HG03342 (cell line): Measurements from ENCODE around the gene ETV3.
"Not testable (repeated sequence)": the region's sequence is repeated elsewhere in the genome, so short reads cannot be mapped to it uniquely, and the experiment has no call there.

ENCODE experiments used
- ATAC-seq: cut with Tn5 transposase; IDR thresholded peaks from one replicate; pipeline ENCODE4 v1.9.1; 2021; ENCODE audit warnings: mild to moderate bottlenecking, moderate library complexity; ENCODE audit not compliant: unreplicated experiment

The ETV3 gene

DNA sequence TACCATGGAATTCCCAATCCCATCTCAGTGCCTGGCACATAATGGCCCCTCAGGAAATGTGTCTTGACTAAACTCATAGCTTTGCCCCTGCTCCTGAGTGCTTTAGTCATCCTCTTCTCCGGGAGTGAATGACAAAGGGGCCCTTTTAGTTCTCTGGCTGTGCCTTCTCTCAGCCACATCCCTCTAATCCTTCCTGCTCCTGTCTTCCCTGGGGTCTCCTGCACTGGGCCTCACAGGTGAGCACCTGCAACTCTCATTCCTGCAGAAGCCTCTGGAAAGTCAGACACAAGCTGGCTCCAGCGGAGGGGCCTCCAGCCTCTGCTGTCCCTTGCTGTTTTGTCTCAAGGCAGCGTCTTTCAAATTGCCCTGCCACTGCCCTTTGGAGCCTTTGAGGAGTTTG, 24.6 kb downstream of the ETV3 start:
- ATAC-seq: no peak

DNA sequence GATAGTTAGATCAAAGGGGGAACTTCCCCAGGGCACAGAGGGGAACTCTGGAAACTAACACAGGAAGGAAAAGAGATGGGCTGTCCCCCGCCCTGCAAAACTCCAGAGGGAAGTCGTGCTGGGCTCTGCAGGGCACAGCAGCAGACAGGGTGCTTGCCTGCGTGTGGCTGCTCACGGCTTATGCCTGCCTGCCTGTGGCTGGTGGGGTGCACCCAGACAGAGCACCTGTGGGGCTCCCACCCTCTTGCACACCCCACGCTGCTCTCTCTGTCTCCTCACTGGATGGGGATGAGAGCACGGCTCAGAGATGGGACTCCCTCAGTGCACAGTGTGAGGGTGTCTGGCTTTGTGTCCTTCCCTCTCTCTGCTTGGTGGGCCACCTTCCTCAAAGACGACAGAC, 25.1 kb downstream of the ETV3 start:
- ATAC-seq: no peak

DNA sequence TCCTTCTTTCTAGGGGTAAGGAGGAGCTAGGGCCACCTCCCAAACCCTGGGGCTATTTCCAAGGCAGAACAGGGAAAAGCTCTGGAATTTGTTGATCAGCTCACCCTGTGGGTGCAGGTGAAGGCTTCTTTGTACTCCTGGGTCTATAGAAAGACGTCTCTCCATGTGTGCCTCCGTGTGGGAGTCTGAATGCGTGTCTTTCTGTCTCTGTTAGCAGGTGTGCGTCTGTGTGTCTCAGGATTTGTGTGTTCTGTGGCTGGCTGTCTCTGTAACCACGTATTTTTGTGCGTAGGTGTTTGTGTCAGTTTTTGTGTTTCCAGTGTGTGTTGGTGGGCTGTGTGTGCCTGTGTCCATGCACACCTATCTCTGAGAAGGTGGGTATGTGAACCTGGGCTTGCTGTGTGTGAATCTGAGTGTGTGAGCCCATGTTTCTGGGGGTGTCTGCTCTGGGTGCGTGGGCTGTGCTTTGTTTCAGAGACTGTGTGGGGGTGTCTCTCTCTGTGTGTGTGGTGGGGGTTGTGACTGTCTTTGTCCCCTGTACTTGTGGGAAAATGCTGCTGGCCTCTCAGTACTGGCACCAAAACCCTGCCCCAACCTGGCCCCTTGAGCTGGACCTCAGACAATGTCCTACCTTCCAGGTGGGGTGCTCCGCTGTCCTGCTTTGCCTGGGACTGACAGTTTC, 25.9 kb downstream of the ETV3 start:
- no peak for ATAC-seq

DNA sequence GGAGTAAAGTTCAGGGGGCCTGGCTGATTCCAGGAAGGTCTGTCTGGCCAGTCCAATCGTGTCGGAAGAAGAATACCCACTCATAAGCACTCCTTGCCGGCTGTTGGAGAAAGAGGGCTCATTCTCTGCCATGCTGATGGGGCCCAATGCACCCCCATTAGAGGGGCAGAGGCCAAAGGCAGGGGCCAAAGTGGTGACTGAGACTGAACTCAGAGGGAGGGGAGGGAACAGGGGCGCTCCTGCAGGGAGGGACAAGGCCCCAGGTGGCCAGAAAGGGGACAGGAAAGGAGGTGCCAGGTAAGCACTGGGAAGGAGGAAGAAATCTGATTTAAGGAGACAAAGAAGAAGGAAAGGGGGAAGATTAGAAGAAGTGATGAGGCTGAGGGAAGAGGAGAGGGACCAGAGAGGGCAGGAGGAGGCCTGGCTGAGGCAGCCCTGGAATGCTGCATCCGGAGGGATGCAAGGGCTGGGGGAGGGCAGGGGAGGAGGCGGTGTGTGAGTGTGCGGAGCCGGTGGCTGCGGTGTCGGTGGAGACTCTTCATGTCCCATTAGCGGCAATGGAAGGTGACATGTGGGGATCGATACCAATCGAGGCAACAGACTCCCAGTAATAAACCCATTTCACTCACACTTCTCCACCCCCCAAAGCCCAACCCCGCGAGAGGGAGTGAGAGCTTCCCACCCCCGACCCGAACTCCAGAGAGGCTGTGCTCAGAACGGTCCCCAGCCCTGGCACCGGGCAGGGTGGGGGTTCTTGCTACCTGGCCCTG, 26.6 kb downstream of the ETV3 start:
- ATAC-seq: no peak

DNA sequence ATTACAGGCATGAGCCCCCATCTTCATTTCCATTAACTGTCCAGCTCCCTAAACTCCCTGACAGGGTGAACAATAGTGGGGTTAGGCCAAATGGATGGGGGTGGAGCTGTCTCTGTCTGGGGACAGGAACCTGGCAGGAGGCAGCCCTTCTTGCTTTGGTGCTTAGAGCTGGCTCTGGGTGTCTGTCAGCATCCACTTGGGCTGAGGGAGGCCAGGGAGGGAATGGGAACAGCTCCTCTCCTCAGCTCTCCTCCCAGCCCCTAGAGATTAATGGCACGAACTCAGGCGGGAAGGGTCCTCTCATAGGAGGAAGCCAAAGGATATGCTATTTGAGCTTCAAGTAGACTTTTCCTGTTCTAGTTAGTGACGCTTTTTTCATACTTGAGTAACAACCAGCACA, 27.5 kb downstream of the ETV3 start:
- no peak for ATAC-seq

DNA sequence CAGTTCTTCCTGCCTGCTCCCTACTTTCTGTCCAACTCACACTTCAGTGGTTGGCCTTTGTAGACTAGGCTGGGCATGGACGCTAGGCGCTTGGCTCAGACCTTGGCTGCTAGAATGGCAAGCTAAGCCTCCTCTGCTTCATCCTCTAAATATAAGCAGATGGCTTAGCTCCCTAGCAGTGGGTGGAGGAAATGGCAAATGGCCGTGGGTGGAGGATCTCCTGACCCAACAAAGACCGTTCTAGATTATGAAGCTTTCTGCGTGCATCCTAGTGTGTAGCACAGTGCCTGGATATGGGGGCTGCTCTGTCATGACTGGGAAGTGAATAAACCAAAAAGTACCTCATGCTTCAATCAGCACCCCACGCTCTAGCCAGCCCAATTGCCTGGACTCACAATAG, 28.2 kb downstream of the ETV3 start:
- ATAC-seq: no peak

DNA sequence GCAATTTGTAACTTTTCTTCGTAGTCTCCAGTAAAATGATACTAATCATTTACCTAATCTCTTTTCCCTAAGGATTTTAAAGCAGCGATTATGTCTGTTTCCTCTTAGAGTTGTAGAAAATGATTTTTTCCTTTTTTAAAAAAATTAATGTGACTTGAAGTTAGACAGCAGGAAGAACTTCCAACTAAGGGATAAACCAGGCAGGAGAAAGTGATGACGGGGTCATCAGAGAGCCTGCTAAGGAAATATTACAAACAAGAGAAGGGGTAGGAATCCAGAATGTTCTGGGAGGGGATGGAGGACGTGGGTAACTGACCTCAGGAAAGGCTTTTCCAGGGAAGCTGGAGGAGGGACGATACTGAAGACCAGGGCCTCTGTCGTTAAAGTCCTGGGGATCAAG, 29.7 kb downstream of the ETV3 start:
- no peak for ATAC-seq

DNA sequence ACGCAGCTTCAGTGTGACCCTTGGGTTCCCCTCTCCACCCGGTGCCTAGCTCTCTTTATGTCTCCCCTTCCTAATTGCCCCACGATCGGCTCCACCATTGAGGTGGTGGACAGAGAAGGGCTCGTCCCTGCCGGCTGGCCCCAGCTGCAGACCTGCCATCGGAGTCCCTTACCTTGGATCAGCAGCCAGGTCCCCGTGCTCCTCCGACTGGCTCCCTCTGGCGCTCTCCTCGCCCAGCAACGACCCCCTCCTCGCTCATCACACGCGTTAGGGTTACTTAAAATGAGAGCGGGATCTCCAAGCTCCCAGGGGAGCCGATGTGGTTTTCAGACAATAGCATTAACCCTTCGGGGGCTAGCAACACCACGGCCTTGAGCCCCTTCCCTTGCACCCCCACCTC, 30.5 kb downstream of the ETV3 start:
- ATAC-seq: no peak

DNA sequence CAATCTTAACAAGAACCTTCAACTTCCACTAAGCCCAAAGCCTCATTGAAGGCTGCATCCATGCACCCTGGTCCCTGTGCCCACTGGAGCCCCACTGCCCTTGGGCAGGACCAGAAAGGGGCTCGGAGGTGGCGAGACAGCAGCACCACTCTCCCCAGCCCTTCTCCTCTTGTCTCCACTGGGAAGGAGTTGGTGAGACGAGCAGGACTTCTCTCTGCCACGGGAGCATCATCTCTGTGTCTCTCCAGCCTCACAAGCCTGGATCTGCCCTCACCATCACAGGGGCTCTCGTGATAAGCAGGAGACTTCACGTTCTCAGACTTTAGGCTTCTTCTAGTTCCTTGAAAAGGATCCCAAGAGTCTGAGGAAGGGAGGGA, 31.4 kb downstream of the ETV3 start:
- ATAC-seq: no peak

DNA sequence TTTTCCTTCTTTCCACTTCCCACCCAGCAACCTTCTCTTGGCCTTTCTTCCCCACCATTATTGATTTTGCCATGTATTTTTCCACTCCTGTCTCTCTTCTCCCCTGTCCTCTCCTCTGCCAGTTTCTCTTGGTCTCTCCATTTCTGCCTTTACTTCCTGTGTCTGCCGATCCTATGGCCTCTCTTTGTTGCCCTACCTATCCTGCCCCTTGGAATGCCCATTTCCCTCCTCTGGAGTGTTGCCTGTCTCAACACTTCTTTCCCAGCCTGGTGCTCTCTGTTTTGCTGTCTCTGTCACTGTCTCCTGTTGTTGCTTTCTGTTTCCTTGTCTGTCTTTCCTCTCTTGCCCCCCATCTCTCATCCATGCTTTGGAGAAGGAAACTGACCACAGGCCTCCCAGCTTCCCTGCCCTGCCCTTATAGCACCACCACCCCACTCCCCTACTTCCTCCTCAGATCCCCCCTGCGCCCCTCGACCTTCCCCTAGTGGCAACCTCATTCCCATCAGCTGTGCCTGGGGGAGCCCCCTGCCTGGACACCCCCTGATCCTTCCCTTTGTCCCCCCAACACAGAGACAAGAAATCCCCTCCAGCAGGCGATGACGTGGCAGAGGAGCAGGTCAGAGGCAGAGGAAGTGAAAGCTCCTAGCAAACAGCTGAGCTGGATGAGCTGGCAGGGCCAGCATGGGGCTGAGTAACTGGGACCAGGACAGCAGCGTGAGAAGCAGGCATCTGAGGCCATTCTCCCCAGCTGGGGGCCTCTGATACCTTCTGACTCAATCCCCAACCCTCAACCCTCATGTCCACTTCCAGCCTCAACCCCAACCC, 32.0 kb downstream of the ETV3 start:
- peak; percentile 89 for ATAC-seq

DNA sequence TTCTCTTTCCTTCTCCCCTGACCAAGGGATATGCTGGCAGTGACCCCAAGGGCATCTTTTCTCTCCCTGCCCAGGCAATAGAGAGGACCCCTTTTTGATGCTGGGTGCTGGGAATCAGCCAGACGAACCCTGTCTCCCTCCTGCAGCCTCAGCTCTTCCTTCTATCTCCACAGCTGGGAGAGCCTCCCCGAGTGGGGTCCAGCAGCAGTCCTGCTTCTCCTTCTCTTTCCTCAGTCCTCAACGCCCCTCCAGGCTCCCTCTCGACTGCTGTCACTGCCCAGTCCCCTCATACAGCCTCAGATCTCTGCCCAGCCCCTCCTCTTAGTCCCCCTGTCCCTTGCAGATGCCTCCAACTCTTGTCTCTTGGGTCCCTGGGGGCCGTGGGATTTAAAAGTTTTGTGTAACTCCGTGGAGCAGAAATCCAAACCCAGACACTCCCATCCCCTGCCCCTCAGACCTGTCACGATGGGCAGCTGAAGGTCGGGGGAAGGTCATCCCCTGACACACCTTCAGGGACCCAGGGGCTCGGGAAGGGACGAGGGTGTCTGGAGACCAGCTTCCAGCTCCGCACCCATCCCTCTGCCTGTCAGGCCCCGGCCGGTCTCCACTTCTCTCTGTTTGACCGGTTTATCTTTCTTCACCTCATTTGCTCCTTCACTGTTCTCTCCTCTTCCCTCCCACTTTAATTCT, 32.8 kb downstream of the ETV3 start:
- no peak for ATAC-seq

DNA sequence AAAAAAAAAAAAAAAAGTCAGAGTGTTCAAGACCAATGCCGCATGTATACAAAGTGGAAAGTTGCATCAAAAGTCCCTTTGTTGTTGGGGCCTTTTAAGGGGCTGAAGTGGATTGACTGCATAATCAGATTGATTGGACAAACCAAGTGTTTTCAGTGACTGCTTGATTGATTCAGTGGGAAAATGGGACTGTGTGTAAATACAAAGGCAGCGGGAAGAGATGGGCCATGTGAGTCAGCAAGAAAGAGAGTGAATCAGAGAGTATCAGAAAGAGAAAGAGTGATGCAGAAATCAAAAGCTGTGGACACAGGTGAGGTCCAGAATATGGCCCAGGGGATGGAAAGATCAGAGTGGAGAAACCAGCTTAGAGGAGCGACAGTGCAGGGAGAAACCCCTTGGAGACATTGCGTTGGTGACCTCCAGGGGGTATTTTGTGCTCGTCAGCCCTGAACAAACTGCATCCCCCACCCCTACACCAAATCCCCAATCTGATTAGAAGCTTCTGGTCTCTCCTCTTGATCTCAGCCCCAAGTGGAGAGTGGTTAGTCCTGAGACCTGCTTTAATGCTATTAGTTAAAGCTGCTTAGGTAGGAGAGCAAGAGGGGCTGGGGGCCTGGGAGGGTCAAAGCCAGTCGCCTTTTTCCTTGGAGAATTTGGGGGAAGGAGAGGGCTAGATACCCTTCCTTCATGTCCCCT, 33.4 kb downstream of the ETV3 start:
- no peak for ATAC-seq

DNA sequence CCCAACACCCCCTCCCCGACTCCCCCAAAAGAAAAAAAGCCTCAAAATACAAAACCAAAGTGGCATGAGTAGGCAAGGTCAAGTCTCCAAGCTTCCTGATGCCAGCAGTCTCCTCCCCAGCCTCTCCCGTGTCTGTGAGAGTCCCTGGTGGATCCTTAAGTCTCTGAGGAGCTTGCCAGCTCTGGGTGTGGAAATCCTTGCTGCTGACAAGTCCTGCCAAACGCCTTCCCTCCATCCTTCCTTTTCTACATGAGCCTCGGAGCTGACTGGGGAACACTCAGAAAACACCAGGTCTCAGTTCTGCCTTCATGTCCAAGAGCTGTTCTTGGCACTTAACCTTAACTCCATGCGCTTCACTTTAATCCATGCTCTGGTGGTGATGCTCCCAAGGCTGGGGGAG, 34.9 kb downstream of the ETV3 start:
- no peak for ATAC-seq

DNA sequence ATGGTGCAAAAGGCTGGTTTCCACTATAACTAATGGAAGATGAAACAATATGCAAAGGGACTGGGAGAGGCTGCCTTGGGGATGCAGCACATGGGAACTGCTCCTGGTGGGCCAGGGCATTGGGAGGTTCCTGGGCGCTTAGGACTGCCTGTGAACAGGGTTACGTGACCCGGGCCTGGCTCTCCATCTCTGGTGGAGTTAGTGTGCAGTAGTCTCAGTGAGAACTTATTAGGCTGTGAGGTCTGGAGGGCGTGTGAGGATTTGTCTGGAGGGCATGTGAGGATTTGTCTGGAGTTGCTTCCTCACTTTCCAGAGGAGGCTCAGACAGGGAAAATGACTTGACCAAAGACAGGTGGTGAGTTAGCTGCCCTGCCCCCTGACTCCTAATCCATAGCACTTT, 37.0 kb downstream of the ETV3 start:
- ATAC-seq: no peak

DNA sequence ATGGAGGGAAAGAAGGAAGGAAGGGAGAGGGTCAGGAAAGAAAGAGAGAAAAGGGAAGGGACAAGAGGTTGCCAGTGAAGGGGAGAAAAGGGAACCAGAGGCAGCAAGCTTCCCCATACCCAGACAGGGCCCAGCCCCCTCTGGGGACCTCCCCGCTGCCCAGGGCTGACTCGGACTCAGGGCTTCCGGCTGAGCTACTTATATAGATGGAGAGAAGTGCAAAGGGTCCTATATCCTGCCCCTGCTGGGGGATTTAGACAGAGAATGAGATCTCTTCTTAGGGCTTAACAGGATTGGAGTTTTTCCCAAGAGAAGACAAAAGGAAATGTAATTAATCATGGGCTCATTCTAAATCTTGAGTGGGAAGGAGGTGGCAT, 38.6 kb downstream of the ETV3 start, which contains the start of gene ETV3L:
ETV3L (minus strand) TSS at position 176 of the 377 bp plus-strand sequence. CDS start 285 bp downstream, outside the sequence.
- ATAC-seq: no peak

DNA sequence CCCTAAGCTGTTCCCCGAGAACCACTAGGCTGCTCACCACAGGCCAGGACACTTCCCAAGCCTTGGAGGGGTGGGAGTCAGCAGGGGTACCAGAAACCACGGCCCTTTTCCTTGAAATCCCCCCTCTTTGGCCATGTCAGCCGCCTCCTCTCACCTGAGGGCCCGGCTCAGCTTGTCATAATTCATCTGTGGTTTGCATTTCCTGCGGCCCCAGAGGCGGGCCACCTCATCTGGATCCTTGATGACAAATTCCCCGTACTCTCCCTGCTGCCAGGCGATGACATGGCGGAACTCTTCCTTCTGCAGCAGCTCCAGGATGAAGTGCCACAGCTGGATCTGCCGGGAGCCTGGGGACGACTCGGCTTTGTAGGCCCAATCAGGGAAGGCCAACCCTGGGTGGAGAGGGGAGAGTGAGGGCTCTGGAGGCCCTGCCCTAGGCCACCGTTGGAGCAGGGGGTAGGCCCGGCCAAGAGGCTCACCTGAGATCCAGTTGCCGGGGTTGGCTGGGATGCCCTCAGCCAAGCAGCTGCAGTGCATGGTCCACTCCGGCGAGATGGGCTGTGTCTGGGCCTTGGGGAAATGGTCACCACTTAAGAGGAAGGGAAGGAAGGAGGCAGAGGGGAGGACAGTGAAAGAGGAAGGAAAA, 39.1 kb downstream of the ETV3 start:
- ATAC-seq: not testable (repeated sequence)

DNA sequence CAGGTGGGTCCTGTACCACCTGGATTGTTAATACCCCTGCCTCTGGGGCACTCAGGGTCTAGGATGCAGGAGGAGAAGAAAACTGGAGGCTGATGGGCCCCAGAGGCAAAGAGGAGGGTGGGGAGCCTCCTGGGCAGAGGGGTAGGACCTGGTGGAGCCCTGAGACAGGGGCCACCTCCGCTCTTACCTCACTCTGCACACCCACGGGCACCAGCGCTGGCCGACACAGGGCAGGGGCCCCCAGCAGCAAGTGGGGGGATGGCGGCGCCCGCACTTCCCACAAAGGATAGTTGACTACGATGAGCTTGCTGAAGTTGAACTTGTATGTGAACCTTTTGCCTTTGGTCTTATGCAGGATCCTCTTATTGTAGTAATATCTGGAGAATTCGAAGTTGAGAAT, 39.7 kb downstream of the ETV3 start:
- ATAC-seq: no peak

DNA sequence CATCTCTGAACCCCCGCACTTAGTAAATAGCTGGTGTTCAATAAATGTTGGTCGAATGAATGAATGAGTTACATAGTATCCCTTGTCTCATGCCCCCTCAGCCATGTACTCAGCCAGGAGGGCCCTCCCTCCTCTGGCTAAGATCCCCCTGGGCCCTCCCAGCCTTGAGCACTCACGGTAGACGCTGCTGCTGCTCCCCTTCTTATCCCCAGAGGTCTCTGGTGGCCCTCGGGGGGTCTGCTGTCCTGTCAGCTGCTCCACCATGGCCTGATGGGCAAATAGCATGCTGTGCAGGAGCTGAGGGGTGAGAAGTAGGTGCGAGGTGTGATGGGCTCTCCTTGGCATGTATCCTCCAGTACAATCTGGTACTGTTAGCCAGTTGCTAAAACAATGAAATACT, 40.5 kb downstream of the ETV3 start:
- ATAC-seq: no peak

DNA sequence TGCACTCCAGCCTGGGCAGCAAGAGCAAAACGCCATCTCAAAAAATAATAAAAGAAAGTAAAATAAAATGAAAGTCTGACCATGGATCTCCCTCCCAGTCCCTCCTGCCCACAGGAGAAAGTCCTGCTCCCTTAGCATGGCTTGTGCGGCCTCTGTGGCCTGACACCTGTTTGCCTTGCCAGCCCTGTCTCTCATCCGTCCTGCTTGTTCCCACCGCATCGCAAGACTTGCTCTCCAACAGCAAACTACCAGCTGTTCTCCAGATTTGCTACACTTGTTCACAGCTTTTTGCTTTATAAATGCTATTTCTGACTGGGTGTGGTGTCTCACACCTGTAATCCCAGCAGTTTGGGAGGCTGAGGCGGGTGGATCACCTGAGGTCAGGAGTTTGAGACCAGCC, 41.3 kb downstream of the ETV3 start:
- no peak for ATAC-seq

DNA sequence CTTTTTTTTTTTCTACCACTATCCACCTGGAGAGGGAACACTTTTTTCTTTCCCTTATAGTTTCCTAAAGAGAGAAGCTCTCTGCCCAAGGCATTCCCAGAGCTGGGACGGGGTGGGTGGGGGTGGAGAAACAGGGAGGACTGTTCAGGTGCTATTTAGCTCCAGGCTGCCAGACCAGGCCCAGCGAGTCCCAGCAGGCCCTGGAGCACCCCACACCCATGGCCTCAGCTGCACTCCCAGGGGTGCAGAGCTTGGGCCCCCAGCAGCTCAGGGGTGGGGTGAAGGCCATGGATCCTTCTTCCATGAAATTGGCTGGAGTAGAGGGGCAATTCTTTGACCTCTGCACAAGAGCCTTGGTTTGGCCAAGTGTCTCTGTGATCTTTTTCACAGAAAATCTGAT, 42.6 kb downstream of the ETV3 start:
- no peak for ATAC-seq
